HG03064 (cell line): ENCODE results near the gene RFNG.

Experiments
- ATAC-seq: cut with Tn5 transposase; IDR thresholded peaks from one replicate; pipeline ENCODE4 v1.9.1; 2021; ENCODE audit warnings: low read depth; ENCODE audit not compliant: unreplicated experiment

RFNG gene

DNA sequence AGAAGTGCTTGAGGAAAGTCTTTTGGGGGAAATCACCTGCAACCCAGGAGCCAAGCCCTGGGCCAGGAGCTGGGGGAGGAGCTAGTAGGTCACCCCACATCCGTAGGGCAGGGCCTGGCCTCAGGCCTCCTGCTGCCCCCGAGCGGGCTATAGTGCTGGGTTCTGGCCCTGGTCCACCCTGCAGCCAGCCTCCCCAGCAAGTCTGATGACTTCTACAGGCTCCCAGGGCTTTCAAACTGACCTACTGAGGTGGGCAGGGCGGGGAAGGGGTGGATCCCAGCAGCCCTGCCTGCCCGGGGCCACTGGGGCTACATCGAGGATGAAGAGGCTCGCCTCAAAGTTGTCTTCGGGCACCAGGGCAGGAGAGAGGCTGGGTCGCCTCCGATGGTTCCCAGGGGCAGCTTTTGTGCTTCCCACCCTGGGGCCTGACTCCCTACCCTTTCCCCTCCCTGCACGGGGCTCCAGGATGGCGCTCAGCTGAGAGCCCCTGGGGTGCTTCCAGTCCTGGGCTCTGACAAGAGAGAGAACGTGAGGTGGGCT is 33.9 kb downstream of the RFNG start:
- no peak for ATAC-seq

DNA sequence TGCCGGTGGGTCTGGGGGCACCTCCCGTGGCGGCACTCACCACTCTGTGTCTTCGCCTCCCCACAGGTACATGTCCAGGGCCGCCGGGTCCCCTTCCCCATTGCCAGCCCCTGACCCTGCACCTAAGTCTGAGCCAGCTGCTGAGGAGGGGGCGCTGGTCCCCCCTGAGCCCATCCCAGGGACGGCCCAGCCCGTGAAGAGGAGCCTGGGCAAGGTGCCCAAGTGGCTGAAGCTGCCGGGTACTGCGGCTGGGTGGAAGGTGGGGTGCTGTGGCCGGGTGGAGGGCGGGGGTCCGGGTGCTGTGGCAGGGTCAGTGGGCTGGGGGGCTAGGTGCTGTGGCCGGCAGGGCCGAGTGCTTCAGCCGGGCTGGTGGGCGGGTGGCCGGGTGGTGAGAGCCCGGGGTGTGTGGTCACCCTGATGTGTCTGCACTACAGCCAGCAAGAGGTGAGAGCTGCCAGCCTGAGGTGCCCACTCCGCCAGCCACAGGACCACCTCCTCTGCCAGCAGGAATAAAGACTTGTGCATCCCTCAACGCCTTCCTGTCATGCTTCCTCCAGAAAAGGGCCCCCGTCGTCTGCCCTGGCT is 34.6 kb downstream of the RFNG start:
- ATAC-seq, result no peak

DNA sequence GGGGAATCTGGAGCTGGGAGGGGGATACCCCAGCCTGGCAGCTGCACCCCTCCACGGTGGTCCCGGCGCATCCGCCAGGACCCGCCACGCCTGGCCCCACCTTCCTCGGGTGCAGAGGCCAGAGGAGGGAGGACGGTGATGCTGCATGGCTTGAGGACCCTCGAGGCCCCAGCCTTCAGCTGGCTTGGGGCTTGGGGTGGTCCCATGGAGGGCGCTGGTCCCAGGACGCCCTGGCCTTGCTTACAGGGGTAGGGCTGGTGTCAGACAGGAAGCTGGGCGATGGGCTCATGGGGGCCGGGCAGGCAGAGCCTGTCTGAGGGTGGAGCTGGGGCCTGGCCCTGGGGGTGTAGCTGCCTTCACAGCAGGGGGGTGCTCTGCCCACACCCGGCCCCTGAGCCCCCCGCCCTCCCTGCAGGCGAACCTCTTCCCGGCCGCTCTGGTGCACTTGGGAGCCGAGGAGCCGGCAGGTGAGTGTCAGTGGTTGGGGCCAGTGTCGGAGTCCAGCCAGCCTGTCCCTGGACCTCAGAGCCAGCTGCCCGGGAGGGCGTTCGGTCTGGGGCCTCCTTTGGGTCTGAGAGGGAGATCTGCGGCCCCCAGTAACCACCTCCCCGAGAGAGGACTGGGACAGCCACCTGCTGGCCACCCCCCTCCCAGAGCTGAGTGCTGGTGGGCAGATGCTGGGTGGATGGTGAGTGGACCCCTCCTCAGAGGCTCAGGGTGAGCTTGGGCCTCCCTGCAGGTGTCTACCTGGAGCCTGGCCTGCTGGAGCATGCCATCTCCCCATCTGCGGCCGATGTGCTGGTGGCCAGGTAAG is 35.3 kb downstream of the RFNG start:
- no peak for ATAC-seq

DNA sequence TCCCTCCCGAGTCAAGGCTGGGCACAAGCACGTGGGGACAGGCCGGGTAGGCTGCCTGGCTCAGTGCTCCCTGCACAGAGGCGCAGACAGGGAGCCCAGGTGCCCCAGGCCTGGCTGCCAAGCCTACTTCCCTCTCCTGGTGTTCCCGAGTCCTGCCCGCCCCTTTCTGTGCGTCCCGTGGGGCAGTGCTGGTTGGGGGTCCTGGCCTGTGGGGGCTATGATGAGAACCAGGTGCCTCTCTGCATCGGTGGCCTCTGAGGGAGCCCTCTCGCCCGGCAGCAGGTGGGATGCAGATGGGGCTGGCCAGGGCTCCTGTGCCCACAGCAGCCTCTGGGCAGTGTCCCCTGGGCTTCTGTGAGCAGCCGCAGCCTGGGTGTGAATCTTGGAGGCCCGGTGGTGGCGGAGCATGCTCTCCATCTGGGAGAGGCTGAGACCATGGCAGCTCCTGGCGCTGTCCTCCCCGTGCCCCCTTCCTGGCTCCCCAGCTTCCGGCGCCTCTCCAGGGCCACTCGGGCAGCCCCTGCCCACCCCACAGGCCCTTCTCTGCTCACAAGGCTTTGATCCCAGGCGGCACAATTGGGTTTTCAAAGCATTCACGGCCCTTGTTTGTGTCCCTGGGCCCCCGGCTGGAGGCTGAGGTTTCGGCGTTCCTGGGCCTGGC is 36.2 kb downstream of the RFNG start:
- no peak for ATAC-seq

DNA sequence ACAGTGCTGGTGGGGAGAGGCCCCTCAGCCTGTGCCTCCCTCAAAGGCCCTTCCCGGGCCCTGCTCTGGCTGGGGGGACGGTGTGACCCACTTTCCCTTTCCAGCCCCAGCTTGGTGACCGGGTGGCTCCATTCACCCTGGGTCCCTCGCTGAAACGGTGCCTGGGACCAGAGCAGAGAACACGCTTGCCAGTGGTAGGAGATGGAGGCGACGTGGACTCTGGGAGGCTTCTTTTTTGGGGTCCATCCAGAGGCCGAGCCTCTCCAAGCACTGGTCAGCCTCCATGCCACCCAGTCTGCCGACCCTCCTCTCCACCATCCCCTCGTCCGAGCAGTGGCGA is 36.7 kb downstream of the RFNG start:
- ATAC-seq, result no peak

DNA sequence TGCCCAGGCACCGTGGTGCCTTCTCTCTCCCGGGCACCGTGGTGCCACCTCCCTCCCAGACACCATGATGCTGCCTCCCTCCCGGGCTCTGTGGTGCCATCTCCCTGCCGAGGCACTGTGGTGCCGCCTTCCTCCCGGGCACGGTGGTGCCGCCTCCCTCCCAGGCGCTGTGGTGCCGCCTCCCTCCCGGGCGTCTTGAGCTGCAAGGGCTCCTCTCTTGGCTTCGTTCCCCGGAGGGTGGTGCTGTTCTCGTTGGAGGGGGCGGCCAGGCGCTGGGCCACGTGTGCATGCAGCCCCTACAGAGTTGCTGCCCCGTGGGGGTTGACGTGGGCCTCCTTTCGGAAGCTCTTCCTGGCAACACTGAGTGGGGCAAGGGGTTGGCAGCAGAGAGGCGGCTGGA is 37.2 kb downstream of the RFNG start:
- no peak for ATAC-seq

DNA sequence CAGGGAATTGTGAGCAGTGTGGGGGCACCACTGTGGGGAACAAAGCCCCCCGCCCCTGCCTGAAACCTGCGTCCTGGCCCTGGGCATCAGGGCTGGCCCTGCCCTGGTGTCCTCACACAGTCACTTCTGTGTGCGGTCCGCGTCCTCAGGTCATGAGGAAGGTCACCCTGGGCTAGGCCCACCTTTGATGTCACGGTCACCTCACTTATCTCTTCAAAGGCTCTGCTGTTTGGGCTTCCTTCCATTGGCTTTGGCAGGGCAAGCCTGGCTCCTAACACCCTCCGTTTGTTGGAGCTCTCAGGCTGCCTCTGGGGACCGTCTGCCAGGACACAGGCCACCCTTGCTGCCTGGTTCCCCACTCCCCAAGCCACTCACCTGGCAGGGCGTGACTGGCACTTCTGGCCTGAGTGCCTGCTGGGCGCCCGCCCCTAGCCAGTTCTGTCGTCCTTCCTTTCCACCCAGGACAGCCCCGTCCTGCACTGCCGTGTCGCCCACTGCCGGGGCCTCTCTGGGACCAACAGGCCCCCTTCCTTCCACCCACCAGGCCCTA is 37.8 kb downstream of the RFNG start:
- no peak for ATAC-seq

DNA sequence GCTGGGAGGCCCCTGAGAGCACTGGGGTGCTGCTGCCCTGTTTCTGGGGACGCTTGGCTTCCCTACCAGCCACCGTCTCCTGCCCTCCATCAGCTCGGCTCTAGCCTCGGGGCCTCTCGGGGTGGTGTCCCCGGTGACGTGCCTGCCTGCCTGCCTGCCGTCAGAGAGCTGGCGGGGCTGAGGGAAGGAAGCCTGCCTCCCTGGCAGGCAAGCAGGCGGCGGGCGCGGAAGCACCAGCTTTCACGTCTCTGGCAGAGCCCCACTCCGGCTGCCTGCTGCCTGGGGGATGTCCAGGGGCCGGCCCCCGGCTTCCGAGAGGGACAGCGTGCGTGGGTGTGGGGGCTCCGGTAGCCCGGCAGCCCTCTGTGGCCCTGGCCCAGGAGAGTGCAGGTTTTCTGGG is 38.3 kb downstream of the RFNG start:
- no peak for ATAC-seq

DNA sequence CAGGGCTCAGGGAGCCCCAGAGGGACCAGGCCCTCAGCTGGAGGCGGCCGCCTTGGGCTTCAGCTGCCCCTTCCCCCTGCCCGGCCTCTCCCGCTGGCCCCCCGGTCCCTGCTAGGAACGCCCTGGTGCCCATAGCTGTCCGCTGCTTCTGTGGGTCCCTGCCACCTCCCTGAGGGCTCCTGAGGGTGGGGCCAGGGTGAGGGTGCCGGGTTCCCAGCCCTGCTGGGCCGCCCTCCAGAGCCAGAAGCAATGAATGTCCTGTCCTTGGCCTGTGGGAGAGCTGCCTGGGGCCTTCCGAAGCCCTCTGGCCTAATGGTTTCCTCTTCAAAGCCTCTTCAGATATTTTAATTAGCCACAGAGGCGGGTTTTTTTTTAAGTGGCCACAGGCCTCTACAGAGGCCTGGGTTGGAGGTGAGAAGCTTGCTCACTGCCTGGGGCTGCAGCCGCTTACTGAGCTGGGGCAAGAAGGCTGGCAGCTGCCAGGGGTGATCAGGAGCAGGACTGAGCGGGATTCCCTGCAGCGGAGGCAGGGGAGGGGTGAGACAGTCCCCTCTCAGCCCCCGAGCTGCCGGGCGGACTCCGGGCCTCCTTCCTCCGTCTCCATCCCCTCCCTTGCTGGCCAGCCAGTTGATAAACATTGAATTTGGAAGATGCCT is 38.8 kb downstream of the RFNG start:
- ATAC-seq, result no peak

DNA sequence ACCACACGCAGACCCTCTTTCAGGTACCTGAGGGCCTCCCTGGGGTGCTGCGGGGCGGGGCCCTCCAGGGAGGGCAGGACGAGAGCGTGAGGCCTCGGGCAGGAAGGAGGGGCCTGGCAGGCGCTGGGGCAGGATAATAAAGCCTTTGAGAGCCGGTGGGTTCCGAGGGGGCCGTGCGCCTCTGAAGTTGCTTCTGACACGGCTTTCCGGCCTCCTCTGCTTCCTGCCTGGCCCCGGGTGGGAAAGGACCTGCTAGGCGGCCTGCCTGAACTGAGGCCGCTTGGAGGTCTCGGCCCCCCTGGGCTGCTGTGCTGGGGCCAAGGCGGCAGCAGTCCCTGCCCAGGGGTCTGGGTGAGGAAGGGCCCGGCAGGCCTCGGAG is 39.4 kb downstream of the RFNG start:
- ATAC-seq, result no peak

DNA sequence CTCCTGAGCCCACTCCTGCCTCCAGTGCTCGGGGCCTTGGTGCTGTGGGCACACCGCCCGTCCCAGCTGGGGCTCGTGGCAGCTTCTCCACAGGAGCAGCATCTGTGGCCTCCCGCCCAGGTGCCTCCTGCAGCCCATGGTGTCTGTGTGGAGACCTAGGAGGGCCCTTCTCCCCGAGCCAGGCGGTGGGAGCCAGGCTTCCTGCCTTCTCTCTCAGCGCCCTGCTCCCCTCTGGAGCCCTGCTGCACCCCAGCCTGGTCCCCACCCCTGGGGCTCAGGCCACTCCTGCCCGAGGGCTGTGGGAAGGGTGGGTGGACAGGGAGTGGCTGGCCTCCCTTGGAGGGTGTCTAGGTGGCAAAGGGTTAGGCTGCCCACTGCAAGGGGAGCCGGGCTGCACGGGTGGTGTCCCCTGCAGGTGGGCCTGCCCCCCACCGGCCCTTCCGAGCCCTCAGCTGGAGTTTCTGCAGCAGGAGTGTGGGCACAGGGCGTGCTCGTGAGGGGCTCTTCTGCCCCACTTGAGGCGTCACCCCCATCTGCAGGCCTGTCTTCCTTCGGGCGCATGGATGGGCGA is 39.9 kb downstream of the RFNG start:
- no peak for ATAC-seq

DNA sequence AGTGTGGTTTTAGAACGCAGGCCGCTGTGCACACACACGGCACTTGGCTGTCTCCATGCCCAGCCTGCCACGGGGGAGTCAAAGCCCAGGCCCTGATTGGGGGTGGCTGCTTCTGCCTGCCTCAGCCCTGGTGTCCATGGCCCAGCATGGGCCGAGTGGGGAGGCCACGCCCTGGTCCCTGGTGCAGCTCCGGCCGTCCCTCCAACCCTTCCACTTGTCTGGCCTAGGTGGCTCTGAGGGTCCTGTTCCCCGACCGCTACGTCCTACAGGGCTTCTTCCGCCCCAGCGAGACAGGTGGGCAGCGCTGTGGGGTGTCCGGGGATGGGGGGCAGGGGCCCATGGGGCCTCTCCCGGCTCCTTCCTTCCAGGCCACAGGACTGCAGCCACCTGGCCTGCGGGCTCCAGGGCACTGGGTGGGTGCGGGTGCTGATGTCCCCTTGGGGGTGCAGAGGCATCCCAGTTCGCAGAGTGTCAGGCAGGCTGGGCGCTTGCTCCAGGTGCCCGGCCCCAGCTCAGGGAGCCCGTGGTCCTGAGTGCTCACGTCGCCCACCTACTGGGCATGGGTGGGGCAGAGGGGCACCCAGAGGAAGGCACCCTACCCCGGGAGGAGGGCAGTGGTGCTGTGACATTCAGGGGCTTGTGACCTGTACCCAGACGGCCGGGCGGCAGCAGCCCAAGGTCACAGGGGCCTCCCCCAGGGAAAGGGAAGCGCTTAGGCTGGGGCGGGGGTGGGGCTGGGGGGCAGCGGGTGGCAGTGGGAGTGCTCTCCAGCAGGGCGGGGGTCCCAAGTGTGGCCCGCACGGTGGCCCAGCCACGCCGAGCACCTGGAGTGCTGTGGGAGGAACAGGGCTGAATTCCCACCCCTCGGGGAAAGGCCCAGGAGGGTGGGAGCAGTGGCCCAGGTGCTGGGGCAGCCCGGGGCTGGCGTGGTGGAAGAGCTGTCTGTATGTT is 40.8 kb downstream of the RFNG start:
- ATAC-seq, result no peak

DNA sequence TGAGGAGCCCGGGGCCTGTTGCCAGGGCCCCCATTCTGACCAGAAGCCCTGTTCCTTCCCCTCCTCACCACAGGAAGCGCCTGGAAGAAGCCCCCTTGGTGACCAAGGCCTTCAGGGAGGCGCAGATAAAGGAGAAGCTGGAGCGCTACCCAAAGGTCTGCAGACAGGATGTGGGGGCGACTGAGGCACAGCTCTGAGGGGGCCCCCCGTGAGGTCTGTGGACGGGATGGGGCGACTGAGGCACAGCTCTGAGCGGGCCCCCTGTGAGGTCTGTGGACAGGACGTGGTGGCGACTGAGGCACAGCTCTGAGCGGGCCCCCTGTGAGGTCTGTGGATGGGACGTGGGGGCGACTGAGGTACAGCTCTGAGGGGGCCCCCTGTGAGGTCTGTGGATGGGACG is 42.2 kb downstream of the RFNG start:
- no peak for ATAC-seq

DNA sequence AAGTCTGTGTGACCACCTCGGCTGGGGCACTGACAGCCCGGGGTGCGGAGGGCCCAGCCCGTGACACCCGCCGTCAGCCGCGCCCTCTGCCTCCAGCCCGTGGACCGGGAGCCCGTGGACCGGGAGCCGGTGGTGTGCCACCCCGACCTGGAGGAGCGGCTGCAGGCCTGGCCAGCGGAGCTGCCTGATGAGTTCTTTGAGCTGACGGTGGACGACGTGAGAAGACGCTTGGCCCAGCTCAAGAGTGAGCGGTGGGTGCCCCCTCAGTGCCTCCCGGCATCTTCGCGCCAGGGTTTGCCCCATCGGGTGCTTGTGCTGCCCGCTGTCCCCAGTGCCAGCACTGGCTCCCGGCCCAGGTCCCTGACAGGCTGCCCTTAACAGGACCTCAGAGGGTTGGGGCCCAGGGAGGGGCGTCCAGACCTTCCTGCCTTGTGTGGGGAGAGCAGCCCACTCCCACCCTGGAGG is 42.6 kb downstream of the RFNG start:
- ATAC-seq, result no peak

DNA sequence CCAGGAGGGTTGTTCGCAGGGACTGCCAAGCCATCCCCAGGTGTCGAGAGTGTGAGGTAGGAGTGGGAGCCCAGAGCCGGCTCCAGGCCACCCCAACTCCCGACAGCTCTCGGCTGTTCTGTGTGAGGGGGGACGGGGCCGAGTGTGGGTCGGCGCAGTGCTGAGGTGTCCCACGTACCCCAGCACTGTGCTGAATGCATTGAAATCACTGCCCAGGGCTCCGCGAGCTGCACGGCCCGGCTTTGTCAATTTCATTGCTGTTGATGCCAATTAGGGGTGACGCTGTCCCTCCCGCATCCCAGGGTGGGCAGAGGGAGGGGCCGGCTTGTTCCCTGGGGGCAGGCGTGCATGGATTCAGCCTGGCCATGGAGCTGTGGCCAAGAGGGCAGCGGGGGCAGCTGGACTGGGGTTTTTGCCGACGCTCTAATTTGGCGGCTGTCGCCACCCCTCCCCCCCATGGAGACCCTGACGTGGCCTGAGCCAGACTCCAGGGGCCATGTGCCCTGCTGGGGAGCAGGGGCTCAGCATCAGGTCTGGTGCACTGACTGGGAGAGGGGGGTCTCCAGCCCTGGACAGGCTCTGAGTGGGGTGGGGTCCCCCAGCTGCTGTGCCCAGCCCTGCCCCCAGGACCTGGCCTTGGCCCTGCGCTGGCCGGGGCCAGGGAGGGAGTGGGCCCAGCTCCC is 43.2 kb downstream of the RFNG start:
- no peak for ATAC-seq

DNA sequence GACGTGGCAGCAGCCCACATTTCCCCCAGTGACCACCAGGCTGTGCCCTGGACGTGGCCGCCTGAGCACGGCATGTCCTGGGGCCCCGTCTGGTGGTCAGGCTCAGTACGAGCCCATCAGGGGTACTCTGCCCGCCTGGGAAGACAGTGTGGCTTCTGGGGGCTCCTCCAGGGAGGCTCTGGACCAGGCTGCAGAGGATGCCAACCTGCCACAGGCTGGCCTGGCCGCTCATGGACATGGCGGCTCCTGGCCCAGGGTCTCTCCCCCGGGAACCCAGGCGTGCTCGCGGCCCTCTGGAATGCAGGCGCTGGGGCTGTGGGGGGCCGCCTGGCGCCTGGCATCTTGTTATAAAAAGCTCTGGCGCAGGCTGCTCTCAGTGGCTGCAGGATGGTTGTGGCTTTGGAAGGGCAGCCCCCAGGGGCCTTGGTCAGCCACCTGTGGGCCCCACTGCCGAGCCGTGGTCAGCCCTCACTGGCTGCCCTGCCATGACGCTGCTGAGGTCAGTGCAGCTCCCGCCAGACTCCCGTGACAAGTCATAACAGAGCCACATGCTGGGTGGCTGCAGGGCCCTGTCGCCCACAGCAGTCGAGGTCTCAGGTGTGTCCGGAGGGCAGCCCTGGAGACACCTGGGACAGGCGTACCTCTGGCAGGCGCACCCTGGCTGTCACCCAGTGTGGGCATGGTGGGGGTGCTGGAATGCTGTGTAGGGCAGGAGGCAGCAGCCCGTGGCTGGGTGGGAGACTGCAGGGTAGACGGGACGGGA is 43.9 kb downstream of the RFNG start:
- no peak for ATAC-seq

DNA sequence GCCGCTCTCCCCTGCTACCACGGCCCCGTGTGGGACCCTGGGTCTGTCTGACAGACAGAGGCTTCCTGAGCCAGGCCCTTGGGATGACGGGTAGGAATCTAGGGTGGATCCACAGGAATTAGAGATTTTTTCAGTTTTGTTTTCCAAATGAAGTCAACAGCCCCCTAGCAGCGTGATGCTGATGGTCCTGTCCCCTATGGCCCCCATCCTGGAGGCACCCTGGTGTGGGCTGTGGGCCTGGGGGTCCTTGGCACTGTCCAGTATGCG is 44.5 kb downstream of the RFNG start:
- no peak for ATAC-seq

DNA sequence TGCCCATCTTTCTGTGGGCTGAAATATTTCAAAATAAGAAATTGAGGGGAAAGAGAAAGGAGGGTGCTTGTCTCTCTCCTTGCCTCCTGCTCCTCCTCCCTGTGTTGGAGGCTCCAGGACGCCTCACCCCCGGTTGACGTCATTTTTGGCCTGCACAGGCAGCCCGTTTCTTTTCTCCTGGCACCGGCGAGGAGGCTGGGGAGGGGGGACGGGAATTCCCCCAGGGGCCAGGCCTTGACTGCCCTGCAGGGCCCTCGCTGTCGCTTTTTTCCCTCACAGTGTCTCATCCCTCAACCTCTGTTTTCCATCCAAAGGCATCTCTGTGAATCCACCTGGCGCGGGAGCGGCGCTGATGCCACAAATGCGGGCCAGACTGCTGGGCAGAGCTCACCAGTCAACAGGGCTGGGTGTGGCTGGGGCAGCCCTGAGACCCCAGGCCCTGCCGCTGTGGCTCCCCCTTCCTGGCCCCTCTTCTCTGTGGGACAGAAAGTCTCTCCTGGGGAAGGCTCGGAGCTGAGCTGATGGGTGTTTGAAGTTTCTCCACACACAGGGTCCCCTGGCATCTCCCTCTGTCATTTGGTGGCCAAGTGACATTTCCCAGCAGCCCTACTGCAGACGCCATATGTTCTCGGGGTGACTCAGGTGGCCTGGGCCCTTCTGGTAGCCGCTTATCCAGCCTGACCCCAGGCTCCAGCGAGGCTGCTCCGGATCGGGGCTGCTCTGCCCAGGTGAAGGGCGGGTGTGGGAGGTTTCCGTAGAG is 45.0 kb downstream of the RFNG start:
- ATAC-seq, result no peak
